Stimulated activated CD4-positive, alpha-beta T cell treated with anti-CD3 and anti-CD28 coated beads, TNF-alpha, amount 100 ng/mL, for 4 hours (primary cell): ENCODE measurements around the gene PLIN4.
"Not testable (repeated sequence)": the region's sequence is repeated elsewhere in the genome, so short reads cannot be mapped to it uniquely, and the experiment has no call there.

Source experiments
- DNase-seq, 3 experiments: peaks; one replicate each; pipeline ENCODE4 v3.0.0-alpha.2; 2020; ENCODE audit warnings: low read depth in 3 of 3

PLIN4 gene

GRCh38 chr19:4518345-4519171 is at the start of gene PLIN4:
Gene PLIN4, minus strand, starts transcription at chr19:4518486. Its CDS starts 214 bp downstream, at chr19:4518272.
- DNase-seq, result no peak

DNA sequence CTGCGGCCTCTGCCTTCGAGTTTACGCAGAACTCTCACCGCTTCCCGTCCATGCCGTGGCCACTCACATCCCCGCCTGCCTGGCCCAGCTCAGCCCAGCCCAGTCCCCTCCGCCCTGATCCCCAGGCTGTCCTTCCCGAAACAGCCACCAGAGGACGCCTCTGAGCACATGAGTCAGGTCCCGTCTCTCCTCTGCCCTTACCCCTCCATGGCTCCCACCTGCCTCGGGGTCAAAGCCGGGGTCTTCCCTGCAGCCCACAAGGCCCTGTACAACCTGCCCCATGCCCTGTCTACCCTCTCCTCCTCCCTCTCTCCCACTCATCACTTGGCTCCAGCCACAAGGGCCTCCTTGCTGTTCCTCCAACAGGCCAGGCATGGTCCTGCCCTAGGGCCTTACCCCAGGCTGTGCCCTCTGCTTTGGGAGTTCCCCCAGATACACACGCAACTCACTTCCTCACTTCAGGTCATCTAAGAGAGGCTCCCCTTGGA is 49.3 kb upstream of the PLIN4 start:
- peak; percentile 21 to 36 (median 34) for DNase-seq

GRCh38 chr19:4566402-4567051 is 48.2 kb upstream of the PLIN4 start:
- no peak for DNase-seq

DNA sequence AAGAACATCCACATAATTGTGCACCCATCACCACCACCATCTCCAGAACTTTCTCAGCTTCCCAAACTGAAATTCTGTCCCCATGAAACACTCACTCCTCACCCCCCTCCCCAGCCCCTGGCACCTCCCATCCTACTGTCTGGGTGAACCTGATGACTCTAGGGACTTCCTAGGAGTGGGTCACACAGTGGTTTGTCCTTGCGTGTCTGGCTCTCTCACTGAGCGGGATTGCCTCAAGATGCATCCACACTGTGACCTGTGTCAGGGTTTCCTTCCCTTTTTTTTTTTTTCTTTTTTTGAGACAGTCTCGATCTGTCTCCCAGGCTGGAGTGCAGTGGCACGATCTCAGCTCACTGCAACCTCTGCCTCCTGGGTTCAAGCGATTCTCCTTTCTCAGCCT is 45.3 kb upstream of the PLIN4 start:
- not testable (repeated sequence) for DNase-seq

DNA sequence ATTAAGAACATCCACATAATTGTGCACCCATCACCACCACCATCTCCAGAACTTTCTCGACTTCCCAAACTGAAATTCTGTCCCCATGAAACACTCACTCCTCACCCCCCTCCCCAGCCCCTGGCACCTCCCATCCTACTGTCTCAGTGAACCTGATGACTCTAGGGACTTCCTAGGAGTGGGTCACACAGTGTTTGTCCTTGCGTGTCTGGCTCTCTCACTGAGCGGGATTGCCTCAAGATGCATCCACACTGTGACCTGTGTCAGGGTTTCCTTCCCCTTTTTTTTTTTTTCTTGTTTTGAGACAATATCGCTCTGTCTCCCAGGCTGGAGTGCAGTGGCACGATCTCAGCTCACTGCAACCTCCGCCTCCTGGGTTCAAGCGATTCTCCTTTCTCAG is 43.8 kb upstream of the PLIN4 start:
- not testable (repeated sequence) for DNase-seq

- DNase-seq, result no peak
Observed at GRCh38 chr19:4559569-4559968, 41.3 kb upstream of the PLIN4 start, which contains the start of gene SEMA6B. Gene SEMA6B, minus strand, starts transcription at chr19:4559684. Its CDS starts 1,227 bp downstream, at chr19:4558457.

- peak in 1 of 3 experiments; percentile 31 for DNase-seq
Observed at GRCh38 chr19:4557971-4558941, 40.0 kb upstream of the PLIN4 start.

DNA sequence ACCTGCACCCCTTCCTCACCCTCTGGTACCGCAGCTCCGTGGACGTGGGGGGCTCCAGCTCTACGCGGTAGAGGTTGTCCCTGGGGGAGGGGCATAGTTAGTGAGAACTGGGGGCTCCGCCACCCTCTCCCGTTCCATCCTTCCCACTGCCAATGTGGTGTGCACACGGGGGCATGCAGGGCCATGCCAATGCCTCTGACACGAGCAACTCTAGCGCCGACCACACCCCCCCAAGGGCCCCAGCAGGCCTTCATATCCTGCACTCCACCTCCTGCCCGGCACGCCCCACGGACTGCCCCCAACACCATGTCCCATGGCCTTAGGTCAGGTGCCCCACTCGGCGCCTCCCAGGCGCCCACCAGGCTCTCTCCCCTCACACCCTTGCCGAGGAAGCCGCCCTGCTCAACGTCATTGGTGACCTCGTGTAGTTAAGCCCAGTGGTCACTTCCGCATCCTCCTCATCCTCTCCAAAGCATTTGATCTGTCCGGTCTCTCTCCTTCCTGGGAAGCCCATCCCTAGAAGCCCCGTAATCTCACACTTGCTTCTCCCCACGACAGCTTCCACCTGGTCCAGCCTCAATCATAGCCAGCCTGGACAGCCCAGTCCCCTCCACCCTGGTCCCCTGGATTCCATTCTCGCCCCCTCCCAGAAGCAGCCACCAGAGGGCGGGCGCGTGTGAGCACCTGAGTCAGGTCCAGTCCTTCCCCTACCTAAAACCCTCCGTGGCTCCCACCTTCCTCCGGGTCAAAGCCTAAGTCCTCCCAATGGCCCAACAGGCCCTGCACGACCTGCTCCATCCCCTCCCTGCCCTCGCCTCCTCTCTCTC is 39.1 kb upstream of the PLIN4 start:
- no peak for DNase-seq

GRCh38 chr19:4556597-4557127 is 38.4 kb upstream of the PLIN4 start:
- DNase-seq, result no peak

- DNase-seq, result no peak
Observed at GRCh38 chr19:4555657-4556561, 37.6 kb upstream of the PLIN4 start.

DNA sequence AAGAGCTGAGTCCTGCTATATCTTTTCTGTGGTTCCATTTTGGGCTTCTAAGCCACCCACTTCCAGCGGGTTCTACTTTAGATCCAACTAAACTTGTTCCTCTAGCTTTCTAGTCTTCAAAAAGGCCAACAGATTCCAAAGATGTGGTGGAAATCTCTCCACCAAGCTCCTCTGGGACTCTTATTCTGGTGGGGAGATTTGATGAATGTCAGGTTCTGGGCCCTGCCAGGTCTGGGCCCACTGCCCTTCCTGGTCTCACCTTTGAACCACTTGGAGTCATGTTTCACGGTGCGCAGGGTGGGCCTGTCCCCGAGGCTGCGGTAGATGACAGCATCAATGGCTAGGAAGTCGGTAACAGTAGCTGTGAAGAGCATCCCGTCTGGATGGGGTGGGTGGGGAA is 36.4 kb upstream of the PLIN4 start:
- DNase-seq, result no peak

DNA sequence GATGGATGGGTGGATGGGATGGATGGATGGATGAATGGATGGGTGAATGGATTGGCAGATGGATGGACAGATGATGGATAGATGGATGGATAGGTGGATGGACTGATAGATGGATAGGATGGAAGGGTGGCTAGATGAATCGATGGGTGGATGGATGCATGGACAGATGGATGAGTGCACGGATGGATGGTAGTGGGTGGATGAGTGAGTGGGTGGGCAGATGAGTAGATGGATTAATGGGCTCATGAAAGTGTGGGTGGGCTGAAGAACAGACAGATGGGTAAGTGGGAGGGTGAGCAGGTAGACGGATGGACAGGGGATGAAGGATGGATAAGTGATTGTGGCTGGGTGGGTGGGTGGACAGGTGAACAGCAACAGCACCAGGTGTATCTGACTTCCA is 35.5 kb upstream of the PLIN4 start:
- DNase-seq, result no peak

- no peak for DNase-seq
Observed at GRCh38 chr19:4553092-4553695, 34.9 kb upstream of the PLIN4 start.

GRCh38 chr19:4552525-4552819 is 34.2 kb upstream of the PLIN4 start:
- DNase-seq, result no peak

GRCh38 chr19:4550479-4551050 is 32.3 kb upstream of the PLIN4 start:
- DNase-seq, result no peak

- no peak for DNase-seq
Observed at GRCh38 chr19:4550018-4550417, 31.7 kb upstream of the PLIN4 start.

DNA sequence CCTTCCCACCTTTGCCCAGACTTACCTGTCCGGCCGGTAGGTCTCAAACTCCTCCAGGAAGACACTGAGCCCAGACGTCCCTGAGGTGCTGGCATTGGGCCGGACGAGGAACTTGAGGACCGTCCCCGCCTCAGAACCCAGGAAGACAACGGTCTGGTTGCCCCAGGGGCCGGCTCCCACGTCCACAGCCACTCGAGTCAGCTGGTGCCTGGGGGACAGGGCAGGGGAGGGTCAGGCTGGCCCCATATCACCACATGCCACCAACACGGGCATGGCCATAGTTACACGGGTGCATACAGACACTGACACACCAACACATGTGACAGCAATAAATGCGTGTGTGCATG is 29.9 kb upstream of the PLIN4 start:
- no peak for DNase-seq

- no peak for DNase-seq
Observed at GRCh38 chr19:4547303-4548237, 29.3 kb upstream of the PLIN4 start.
